Smooth muscle cell (in vitro differentiated cells): ENCODE results near the gene TSPAN9. TPM values are rescaled to one million over a fixed set of nuclear protein-coding genes. Genes with fewer than 3 reads are reported as not detected.

ENCODE experiments used
- DNase-seq: peaks from one replicate; lab custom pipeline; 2025; ENCODE audit not compliant: unreplicated experiment; lab: John Stamatoyannopoulos, UW
- H2AFZ ChIP-seq: fragments of 200-600 bp; sonication (generic); 2 replicates; pipeline ENCODE4 v1.6.0; 2016; ENCODE audit warnings: antibody characterized with exemption, low read depth, mild to moderate bottlenecking
- H3F3A ChIP-seq: fragments of 200-600 bp; sonication (generic); 2 replicates; pipeline ENCODE4 v1.6.0; 2017; ENCODE audit warnings: antibody characterized with exemption, low read depth
- H3K27ac ChIP-seq: fragments of 200-600 bp; sonication (generic); 2 replicates; pipeline ENCODE4 v1.5.1; 2016; ENCODE audit warnings: low read depth, mild to moderate bottlenecking
- H3K27me3 ChIP-seq: fragments of 200-600 bp; sonication (generic); 2 replicates; pipeline ENCODE4 v1.6.1; 2016; ENCODE audit warnings: low read depth, mild to moderate bottlenecking
- H3K36me3 ChIP-seq: fragments of 200-600 bp; sonication (generic); 2 replicates; pipeline ENCODE4 v1.5.1; 2016; ENCODE audit warnings: low read depth
- H3K4me1 ChIP-seq: fragments of 200-600 bp; sonication (generic); 2 replicates; pipeline ENCODE4 v1.5.1; 2016; ENCODE audit warnings: low read depth
- H3K4me2 ChIP-seq: fragments of 200-600 bp; sonication (generic); 2 replicates; pipeline ENCODE4 v1.6.0; 2016; ENCODE audit warnings: mild to moderate bottlenecking
- H3K4me3 ChIP-seq: fragments of 200-600 bp; sonication (generic); 2 replicates; pipeline ENCODE4 v1.5.1; 2016; ENCODE audit warnings: mild to moderate bottlenecking
- H3K79me2 ChIP-seq: fragments of 200-600 bp; sonication (generic); 2 replicates; pipeline ENCODE4 v1.6.0; 2016; ENCODE audit warnings: low read depth, mild to moderate bottlenecking
- H3K9ac ChIP-seq: fragments of 200-600 bp; sonication (generic); 2 replicates; pipeline ENCODE4 v1.6.0; 2016; ENCODE audit warnings: low read depth
- H3K9me3 ChIP-seq: fragments of 200-600 bp; sonication (generic); replicated peaks from 2 replicates; pipeline ENCODE4 v1.5.1; 2016; ENCODE audit warnings: low read depth
- H4K20me1 ChIP-seq: fragments of 200-600 bp; sonication (generic); 2 replicates; pipeline ENCODE4 v1.6.0; 2016; ENCODE audit warnings: low read depth
- CTCF ChIP-seq: fragments of 200-600 bp; sonication (generic); IDR thresholded peaks from 2 replicates; pipeline ENCODE4 v1.5.1; 2017; ENCODE audit warnings: borderline replicate concordance, mild to moderate bottlenecking, antibody characterized with exemption; ENCODE audit not compliant: insufficient read depth, poor library complexity, severe bottlenecking
- WGBS: methylation state at CpG from one replicate; pipeline ENCODE4 v1.1.7; 2016; ENCODE audit warnings: low lambda C conversion rate; 5-methylcytosine and 5-hydroxymethylcytosine counted together
- polyA plus RNA-seq: library from polyadenylated mRNA; unstranded; fragments of >200 nt; fragmentation: Nextera tagmentation; extraction: Ambion mirVana; gene quantifications from 2 replicates; pipeline ENCODE4 v1.2.1, GENCODE V29; 2016
- total RNA-seq: library from RNA; depleted of rRNA; stranded (reverse); fragments of >200 nt; gene quantifications from 2 replicates; pipeline ENCODE4 v1.2.3, GENCODE V29; 2014

TSPAN9 gene
- total and polyA plus RNA-seq, 2 experiments from 2014 or later: 17.7 to 29.8 TPM

GRCh38 chr12:3321881-3322280 lies 244.7 kb downstream of the TSPAN9 start:
- 89% methylated on average over 2 of the region's 2 CpGs for WGBS
- H3K9me3 ChIP-seq: no peaks in the 10 kb centered on the region

GRCh38 chr12:3323002-3323685 lies 246.0 kb downstream of the TSPAN9 start:
- Histone ChIP-seq H3K4me1 (no peaks in the 10 kb centered on the region), H3K4me2 (no peak overlapping the region), H3K27me3 (peaks cover 17% of the 10 kb centered on the region), H3F3A (no peaks in the 10 kb centered on the region), H3K9ac (no peak overlapping the region), H3K79me2 (no peaks in the 10 kb centered on the region), H3K36me3 (no peaks in the 10 kb centered on the region), H4K20me1 (no peaks in the 10 kb centered on the region), H3K4me3 (no peak overlapping the region), H2AFZ (no peak overlapping the region), H3K27ac (no peak overlapping the region), H3K9me3 (no peaks in the 10 kb centered on the region)
- DNase-seq: no peak
- 92% methylated on average over 12 of the region's 12 CpGs for WGBS
- no peak for TF ChIP-seq CTCF

More at GRCh38 chr12:3321881-3322280, 244.7 kb downstream of the TSPAN9 start:
- no peaks in the 10 kb centered on the region for H3K79me2 ChIP-seq
- TF ChIP-seq CTCF: no peak
- no peaks in the 10 kb centered on the region for H3K4me1 ChIP-seq
- H3F3A ChIP-seq: no peaks in the 10 kb centered on the region
- H3K27me3 ChIP-seq: peaks cover 20% of the 10 kb centered on the region
- no peaks in the 10 kb centered on the region for H3K36me3 ChIP-seq
- H3K9ac ChIP-seq: no peak overlapping the region
- no peaks in the 10 kb centered on the region for H4K20me1 ChIP-seq
- H2AFZ ChIP-seq: no peak overlapping the region
- no peak overlapping the region for H3K27ac ChIP-seq
- no peak overlapping the region for H3K4me3 ChIP-seq
- H3K4me2 ChIP-seq: no peak overlapping the region
- no peak for DNase-seq

- Histone ChIP-seq H3K9me3 (no peaks in the 10 kb centered on the region), H4K20me1 (no peaks in the 10 kb centered on the region), H3K4me2 (no peak overlapping the region), H3K4me3 (no peak overlapping the region), H3K9ac (no peak overlapping the region), H3K36me3 (no peaks in the 10 kb centered on the region), H3K4me1 (no peaks in the 10 kb centered on the region), H3K27me3 (peaks cover 23% of the 10 kb centered on the region), H3K79me2 (no peaks in the 10 kb centered on the region), H3K27ac (no peak overlapping the region), H3F3A (no peaks in the 10 kb centered on the region), H2AFZ (no peak overlapping the region)
- no peak for TF ChIP-seq CTCF
- no peak for DNase-seq
Measured at GRCh38 chr12:3325736-3326135, 248.6 kb downstream of the TSPAN9 start.

GRCh38 chr12:3326156-3326849 lies 249.1 kb downstream of the TSPAN9 start:
- DNase-seq: no peak
- Histone ChIP-seq H4K20me1 (no peaks in the 10 kb centered on the region), H2AFZ (no peak overlapping the region), H3K79me2 (no peaks in the 10 kb centered on the region), H3K4me2 (no peak overlapping the region), H3F3A (no peaks in the 10 kb centered on the region), H3K9me3 (no peaks in the 10 kb centered on the region), H3K4me3 (no peak overlapping the region), H3K9ac (no peak overlapping the region), H3K27me3 (peaks cover 23% of the 10 kb centered on the region), H3K27ac (no peak overlapping the region), H3K36me3 (no peaks in the 10 kb centered on the region), H3K4me1 (no peaks in the 10 kb centered on the region)
- no peak for TF ChIP-seq CTCF
- WGBS: 73% methylated on average over 15 of the region's 15 CpGs
